GM19467 (cell line): ENCODE data around the gene SLAMF9.
"Not testable (repeated sequence)": the region's sequence is repeated elsewhere in the genome, so short reads cannot be mapped to it uniquely, and the experiment has no call there.

ENCODE experiments used
- ATAC-seq: cut with Tn5 transposase; IDR thresholded peaks from one replicate; pipeline ENCODE4 v1.9.1; 2021; ENCODE audit warnings: mild to moderate bottlenecking, moderate library complexity; ENCODE audit not compliant: unreplicated experiment

The SLAMF9 gene

DNA sequence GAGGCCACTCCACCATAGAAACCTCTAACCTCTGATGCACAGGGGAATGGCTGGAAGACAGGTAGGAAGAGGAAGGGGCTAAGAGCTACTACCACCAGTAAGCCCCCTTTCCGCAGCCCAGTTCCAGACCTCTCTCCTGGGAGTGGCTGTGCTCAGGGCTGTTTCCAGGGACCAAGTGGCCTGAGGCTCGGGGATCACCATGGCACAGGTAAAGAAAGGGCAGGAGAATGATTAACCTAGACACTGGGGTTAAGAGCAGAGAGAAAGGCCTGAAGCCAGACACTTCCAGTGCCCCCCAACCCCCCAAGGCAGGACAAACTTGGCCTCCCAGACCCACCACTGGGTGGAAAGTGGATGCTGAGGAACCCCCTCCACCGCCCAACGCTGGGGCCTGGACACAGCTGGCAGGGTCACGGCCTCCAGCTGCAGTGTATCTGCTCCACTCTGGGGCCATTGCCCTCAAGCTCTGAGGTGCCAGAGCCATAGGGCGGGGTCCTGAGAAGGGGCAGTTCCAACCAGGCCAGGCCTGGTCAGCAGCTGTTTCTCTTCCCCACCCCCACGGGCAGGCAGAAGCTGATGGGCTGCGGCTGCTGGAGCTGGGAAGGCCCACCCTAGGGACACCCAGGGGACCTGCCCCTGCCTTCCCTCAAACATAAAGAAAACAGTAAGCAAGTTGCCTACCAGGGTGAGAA is 31.4 kb downstream of the SLAMF9 start:
- no peak for ATAC-seq

- ATAC-seq = peak; percentile 8
Observed at GRCh38 chr1:159921700-159922504, 32.1 kb downstream of the SLAMF9 start.

- ATAC-seq = peak; percentile 19
Observed at GRCh38 chr1:159921251-159921650, 32.8 kb downstream of the SLAMF9 start.

- no peak for ATAC-seq
Observed at GRCh38 chr1:159920651-159921050, 33.4 kb downstream of the SLAMF9 start.

DNA sequence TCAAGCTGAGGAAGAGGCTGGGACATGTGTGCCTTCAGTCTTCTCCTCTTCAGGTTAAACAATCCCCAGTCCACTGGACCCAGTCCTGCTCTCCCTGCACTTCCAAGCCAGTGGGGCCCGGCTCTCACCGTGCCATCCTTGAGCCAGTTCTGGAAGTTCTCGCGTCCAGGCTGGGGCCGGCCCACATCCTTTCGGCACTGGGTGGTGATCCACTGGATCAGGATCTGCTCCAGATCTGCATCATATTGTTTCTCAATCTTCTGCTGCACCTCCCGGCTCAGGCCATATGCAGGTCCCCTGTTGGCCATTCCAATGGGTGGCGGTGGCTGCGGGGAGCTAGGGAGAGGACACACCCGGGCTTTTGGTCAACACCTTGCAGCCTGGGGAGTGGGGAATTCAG is 33.8 kb downstream of the SLAMF9 start:
- ATAC-seq = no peak

- no peak for ATAC-seq
Observed at GRCh38 chr1:159919236-159919865, 34.7 kb downstream of the SLAMF9 start.

DNA sequence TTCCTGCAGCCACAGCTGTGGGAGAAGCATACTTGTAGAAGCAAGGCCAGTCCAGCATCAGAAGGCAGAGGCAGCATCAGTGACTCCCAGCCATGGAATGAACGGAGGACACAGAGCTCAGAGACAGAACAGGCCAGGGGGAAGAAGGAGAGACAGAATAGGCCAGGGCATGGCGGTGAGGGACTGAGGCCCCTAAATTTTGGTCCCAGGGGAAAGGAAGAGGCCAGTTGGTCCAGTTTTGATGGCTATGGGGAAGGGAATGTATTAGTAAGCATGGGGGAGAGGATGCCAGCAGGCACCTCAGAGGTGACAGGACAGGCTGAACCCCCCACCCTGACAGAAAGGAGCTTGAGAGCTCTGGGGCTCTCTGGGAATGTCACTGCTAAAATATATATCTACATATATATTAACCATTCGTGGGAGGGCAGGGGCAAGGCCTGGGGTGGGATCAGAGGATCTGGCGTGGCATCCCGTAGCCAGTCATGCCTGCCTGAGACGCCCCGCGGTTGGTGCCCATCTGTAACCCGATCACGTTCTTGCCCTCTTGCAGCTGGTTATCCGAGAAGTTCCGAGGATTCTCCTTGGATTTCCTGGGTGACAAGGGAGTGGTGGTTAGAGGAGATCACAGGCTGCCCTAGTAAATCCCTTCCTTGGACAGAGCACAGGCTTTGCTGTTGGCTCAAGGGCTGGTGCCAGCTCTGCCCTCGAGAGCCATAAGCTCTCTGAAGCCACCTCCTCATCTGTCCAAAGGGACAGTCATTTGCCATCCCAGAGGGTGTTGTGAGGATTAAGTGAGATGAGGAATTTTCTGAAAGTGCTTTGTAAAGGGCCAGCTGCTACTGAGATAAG is 35.5 kb downstream of the SLAMF9 start:
- ATAC-seq = no peak

DNA sequence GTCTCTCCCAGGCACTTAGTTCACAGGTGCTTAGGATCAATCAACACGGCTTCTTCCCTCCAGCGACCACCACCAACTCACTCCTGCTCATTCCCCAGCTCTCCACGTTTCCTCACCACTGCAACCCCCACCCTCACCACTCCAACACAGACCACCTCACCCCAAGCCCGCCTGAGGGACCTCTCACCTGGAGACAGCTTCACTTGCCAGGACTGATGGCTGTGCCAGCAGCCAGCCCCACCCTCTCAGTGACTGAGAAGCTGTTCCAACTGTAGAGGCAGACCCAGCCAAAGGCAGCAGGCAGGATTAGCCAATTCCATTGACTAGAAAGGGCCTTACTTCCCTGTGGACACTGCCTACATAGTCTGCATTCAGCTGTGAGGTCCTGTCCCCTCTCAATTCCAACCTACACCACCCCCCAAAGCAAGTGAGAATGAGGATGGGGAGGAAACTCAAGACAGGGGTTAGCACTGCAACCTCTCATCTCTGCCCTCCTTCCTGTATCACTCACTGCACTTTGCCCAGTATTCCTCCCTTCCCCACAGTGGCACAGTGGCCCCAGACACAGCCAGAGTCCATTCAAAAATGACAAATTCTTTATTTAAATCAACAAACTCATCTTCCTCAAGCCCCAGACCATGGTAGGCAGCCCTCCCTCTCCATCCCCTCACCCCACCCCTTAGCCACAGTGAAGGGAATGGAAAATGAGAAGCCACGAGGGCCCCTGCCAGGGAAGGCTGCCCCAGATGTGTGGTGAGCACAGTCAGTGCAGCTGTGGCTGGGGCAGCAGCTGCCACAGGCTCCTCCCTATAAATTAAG is 36.3 kb downstream of the SLAMF9 start:
- ATAC-seq = no peak

- ATAC-seq = no peak
Observed at GRCh38 chr1:159916242-159917051, 37.6 kb downstream of the SLAMF9 start.

GRCh38 chr1:159915571-159916241 is 38.3 kb downstream of the SLAMF9 start:
- no peak for ATAC-seq

DNA sequence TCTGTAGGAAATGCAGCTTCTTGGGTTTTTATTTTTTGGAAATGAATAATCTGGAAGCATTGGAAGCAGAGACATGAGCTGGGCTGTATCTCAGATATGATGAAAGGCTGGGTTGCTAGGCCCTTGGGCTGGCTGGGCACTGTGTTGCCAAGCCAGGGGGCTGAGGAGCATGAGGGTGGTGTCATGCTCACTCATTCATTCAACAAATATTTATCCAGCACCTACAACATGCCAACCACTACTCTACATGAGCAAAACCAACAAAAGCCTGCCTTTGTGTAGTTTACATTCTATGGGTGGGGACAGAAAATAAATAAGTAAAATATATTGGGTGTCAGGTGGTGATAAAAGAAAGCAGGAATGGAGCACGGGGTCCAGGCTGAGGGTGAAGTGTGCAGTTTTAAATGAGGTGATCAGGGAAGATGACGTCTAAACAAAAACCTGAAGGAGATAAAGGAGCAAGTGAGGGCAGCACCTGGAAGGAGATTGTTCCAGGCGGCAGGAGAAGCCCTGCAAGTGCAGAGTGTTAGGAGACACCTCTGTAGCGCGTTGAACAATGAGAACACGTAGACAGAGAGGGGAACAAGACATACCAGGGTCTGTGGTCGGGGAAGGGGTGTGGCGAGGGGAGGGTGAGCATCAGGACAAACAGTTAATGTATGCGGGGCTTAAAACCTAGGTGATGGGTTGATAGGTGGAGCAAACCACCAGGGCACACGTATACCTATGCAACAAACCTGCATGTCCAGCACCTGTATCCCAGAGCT is 39.6 kb downstream of the SLAMF9 start:
- ATAC-seq = no peak

DNA sequence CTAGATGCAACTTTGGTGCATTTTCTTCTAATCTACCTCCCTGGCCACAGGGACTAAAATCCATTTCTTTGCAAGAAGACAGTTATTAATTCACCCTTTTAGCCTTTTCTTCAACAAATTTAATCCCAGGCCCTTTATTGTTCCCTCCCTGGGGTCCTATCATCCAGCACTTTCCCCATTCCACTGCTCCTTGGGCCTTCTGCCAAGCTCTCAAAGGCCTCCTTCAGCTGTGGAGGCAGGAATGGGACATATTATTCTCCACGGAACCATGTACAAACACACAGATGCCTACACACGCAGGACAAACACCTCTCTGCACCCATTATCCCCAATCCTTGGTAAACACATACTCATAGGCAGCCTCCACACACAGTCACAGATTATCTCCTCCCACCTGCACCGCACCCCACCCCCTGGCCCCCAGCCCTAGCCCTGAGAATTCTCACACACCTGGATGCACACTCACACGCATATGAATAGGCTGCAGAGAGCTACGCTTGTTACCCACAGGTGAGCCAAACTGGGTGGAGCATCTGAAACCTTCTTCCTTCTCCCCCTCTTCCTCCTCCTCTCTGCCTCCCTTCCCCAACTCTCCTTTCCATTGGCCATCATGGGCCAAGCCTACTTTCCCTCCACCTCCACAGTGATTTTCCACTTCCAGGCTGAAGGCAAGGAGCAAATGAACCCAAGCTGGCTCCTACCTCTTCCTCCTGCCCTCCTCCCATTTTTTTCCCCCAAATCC is 40.4 kb downstream of the SLAMF9 start:
- no peak for ATAC-seq

- ATAC-seq = no peak
Observed at GRCh38 chr1:159911326-159912070, 42.5 kb downstream of the SLAMF9 start.

DNA sequence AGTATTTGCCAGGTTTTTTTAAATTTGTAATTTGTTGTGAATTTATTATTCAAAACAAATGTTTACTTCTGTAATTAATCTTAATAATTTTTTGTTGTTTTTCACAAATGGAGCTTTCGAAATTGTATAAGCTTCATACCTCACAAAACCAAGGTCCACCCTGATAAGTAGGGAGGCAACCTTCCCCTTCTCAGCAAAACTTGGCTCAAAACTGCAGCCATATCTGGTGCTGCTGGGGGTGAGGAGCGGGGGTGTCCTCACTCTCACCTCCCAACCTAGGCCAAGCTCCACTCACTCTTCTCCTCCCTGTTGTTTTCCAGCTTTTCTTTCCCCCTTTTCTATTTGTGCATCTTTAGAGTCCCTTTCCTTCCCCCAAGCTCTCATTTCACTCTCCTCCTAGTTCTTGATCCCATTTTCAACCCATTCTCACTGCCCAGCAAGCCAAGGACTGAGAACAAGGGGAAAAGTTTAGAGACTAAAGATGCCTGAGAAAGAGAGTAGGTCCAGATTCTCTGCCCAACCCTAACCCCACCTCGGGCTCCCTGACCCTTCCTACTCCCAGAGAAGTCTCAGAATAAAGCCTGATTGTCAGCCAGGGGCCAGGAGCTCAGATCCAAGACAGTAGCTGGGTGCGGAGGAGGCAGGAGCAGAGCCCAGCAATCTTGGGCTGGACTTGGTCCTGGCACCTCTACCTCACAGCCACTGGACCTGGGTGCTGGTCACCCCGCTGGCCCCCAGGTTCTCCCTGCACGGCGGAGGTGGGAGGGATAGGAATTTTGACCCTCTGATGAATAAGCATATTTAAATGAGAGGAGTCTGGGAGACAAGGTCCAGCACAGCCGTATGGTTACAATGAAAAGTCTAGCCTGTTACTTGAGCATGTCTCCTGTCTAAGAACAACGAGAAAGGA is 45.8 kb downstream of the SLAMF9 start:
- no peak for ATAC-seq

GRCh38 chr1:159906960-159907359 is 47.1 kb downstream of the SLAMF9 start:
- ATAC-seq = no peak

GRCh38 chr1:159904036-159904435 is 50.0 kb downstream of the SLAMF9 start:
- ATAC-seq = not testable (repeated sequence)
